BJ (cell line): ENCODE measurements around the gene CYTH3. TPM values are rescaled to one million over a fixed set of nuclear protein-coding genes. Genes with fewer than 3 reads are reported as not detected.

ENCODE experiments used
- CTCF ChIA-PET: fragments of 350-600 bp; formaldehyde crosslinking; extraction: SDS; loops from one replicate; lab custom pipeline; 2021; ENCODE audit warnings: antibody characterized with exemption, inconsistent platforms; lab: Yijun Ruan, JAX
- POLR2A ChIA-PET: fragments of 300-600 bp; sonication (Branson Sonifier 250); formaldehyde crosslinking; extraction: SDS; loops from one replicate; lab custom pipeline; 2021; ENCODE audit warnings: antibody characterized with exemption; lab: Charles Lee
- DNase-seq: peaks from one replicate; pipeline ENCODE4 v3.0.0-alpha.2; 2011; ENCODE audit warnings: low read depth
- H3K27me3 ChIP-seq: 2 replicates; pipeline ENCODE4 v1.6.0; 2011; ENCODE audit warnings: low read length; ENCODE audit not compliant: control insufficient read depth, insufficient read depth
- H3K36me3 ChIP-seq: 2 replicates; pipeline ENCODE4 v1.5.1; 2011; ENCODE audit warnings: low read length; ENCODE audit not compliant: control insufficient read depth, insufficient read depth
- H3K4me3 ChIP-seq: 2 replicates; pipeline ENCODE4 v1.5.1; 2011; ENCODE audit warnings: low read depth, mild to moderate bottlenecking, control low read depth, low read length
- CTCF ChIP-seq: IDR thresholded peaks from 2 replicates; pipeline ENCODE4 v1.5.1; 2011; ENCODE audit warnings: low read depth, mild to moderate bottlenecking, control low read depth, inconsistent platforms, low read length, moderate library complexity; ENCODE audit not compliant: insufficient read depth
- polyA plus RNA-seq: library from polyadenylated mRNA; depleted of rRNA; stranded (reverse); fragments of >200 nt; gene quantifications from 2 replicates; pipeline ENCODE4 v1.2.3, GENCODE V29; 2011; rRNA removed
- small RNA-seq: library from RNA; depleted of rRNA; stranded (forward); fragments of <200 nt; gene quantifications from one replicate; pipeline ENCODE3, GENCODE V24; 2012; ENCODE audit warnings: low replicate concordance, low read depth; ENCODE audit not compliant: insufficient read length

Gene CYTH3
- polyA plus RNA-seq, 1 experiment = 45.5 TPM

- DNase-seq = peak; percentile 36
- CTCF ChIA-PET = interaction anchor here (0.6 to 1.2 kb wide), 3 partner anchors 10 to 119 kb away, joined by 3 read pairs; no protein-coding TSS in a partner anchor
- POLR2A ChIA-PET = no interaction called here
- TF ChIP-seq CTCF = no peak
- peaks cover 5% of the 10 kb centered on the region for H3K36me3 ChIP-seq
- no peaks in the 10 kb centered on the region for H3K27me3 ChIP-seq
- H3K4me3 ChIP-seq = no peak overlapping the region
These were observed 156.2 kb downstream of the CYTH3 start for GRCh38 chr7:6116211-6116610.

Small RNA genes within 50 kb of the gene (small RNA-seq; reads per million reads assigned to genes)
- not detected for gene RF00019

Other genes with a start within 250 kb of the CYTH3 start
- 0.31 and 0.40 TPM in 2 replicates for gene ANKRD61, start 241.2 kb downstream of the CYTH3 start, polyA plus RNA-seq
- gene EIF2AK1, start 213.4 kb downstream of the CYTH3 start, polyA plus RNA-seq = 66.5 and 71.6 TPM in 2 replicates
- gene USP42, start 167.7 kb downstream of the CYTH3 start, polyA plus RNA-seq = 2.0 and 2.5 TPM in 2 replicates
- 17.5 and 20.8 TPM in 2 replicates for gene FAM220A, start 76.3 kb upstream of the CYTH3 start, polyA plus RNA-seq
- 381 and 427 TPM in 2 replicates for gene RAC1, start 101.9 kb upstream of the CYTH3 start, polyA plus RNA-seq
- 32.7 and 40.5 TPM in 2 replicates for gene DAGLB, start 175.3 kb upstream of the CYTH3 start, polyA plus RNA-seq
- gene KDELR2, start 211.5 kb upstream of the CYTH3 start, polyA plus RNA-seq = 237 and 301 TPM in 2 replicates